H9 (cell line): ENCODE data around the gene RABL6. TPM values are rescaled to one million over a fixed set of nuclear protein-coding genes. Genes with fewer than 3 reads are reported as not detected.

ENCODE experiments used
- DNase-seq: peaks from one replicate; pipeline ENCODE4 v3.0.0-alpha.2; 2017
- H2AFZ ChIP-seq: one replicate; pipeline ENCODE4 v1.6.1; 2013; ENCODE audit warnings: mild to moderate bottlenecking, low read length, control low read depth, moderate library complexity
- H2AK5ac ChIP-seq: 2 replicates; pipeline ENCODE4 v1.6.1; 2013; ENCODE audit warnings: low read length, control low read depth, mixed read lengths; ENCODE audit not compliant: insufficient read length
- H2BK120ac ChIP-seq: one replicate; pipeline ENCODE4 v1.6.1; 2013; ENCODE audit warnings: low read depth, mild to moderate bottlenecking, low read length, control low read depth, inconsistent platforms; ENCODE audit not compliant: poor library complexity, severe bottlenecking
- H2BK12ac ChIP-seq: 2 replicates; pipeline ENCODE4 v1.6.1; 2013; ENCODE audit warnings: low read length, control low read depth, mixed read lengths, low read depth; ENCODE audit not compliant: insufficient read length
- H2BK15ac ChIP-seq: 2 replicates; pipeline ENCODE4 v1.6.1; 2013; ENCODE audit warnings: low read depth, low read length, control low read depth
- H2BK20ac ChIP-seq: one replicate; pipeline ENCODE4 v1.6.1; 2013; ENCODE audit warnings: low read depth, mild to moderate bottlenecking, low read length, control low read depth, inconsistent platforms; ENCODE audit not compliant: poor library complexity, severe bottlenecking
- H2BK5ac ChIP-seq: 2 replicates; pipeline ENCODE4 v1.6.1; 2013; ENCODE audit warnings: low read length, control low read depth, mixed read lengths; ENCODE audit not compliant: insufficient read length
- H3K14ac ChIP-seq: 2 replicates; pipeline ENCODE4 v1.6.1; 2013; ENCODE audit warnings: low read length, control low read depth; ENCODE audit not compliant: insufficient read depth
- H3K18ac ChIP-seq: 2 replicates; pipeline ENCODE4 v1.6.1; 2013; ENCODE audit warnings: low read depth, mild to moderate bottlenecking, mixed read lengths, low read length, control low read depth; ENCODE audit not compliant: insufficient read length
- H3K23ac ChIP-seq: 2 replicates; pipeline ENCODE4 v1.6.1; 2013; ENCODE audit warnings: low read length, control low read depth, mixed read lengths, low read depth; ENCODE audit not compliant: insufficient read length
- H3K23me2 ChIP-seq: 2 replicates; pipeline ENCODE4 v1.6.1; 2013; ENCODE audit warnings: low read depth, mild to moderate bottlenecking, mixed read lengths, low read length, control low read depth; ENCODE audit not compliant: insufficient read length, poor library complexity, severe bottlenecking
- H3K27ac ChIP-seq: 2 replicates; pipeline ENCODE4 v1.5.1; 2013; ENCODE audit warnings: low read length, control low read depth, mixed read lengths, low read depth; ENCODE audit not compliant: insufficient read length
- H3K27me3 ChIP-seq: 2 replicates; pipeline ENCODE4 v1.6.1; 2013; ENCODE audit warnings: low read length, control low read depth, inconsistent platforms; ENCODE audit not compliant: insufficient read depth
- H3K4ac ChIP-seq: 2 replicates; pipeline ENCODE4 v1.6.1; 2013; ENCODE audit warnings: low read depth, mild to moderate bottlenecking, control low read depth, inconsistent platforms, low read length, moderate library complexity
- H3K4me1 ChIP-seq: 2 replicates; pipeline ENCODE4 v1.6.1; 2013; ENCODE audit warnings: low read length, control low read depth, inconsistent platforms; ENCODE audit not compliant: insufficient read depth
- H3K4me2 ChIP-seq: 2 replicates; pipeline ENCODE4 v1.6.1; 2013; ENCODE audit warnings: low read length, control low read depth, mixed read lengths; ENCODE audit not compliant: insufficient read length, insufficient read depth
- H3K56ac ChIP-seq: 2 replicates; pipeline ENCODE4 v1.6.1; 2013; ENCODE audit warnings: low read depth, mild to moderate bottlenecking, mixed read lengths, low read length, control low read depth; ENCODE audit not compliant: insufficient read length
- H3K79me1 ChIP-seq: 2 replicates; pipeline ENCODE4 v1.6.1; 2013; ENCODE audit warnings: low read depth, mild to moderate bottlenecking, moderate library complexity, low read length, control low read depth, inconsistent platforms; ENCODE audit not compliant: insufficient read depth, poor library complexity, severe bottlenecking
- H3K79me2 ChIP-seq: 2 replicates; pipeline ENCODE4 v1.6.1; 2013; ENCODE audit warnings: low read length, control low read depth, inconsistent platforms; ENCODE audit not compliant: insufficient read depth
- H3K9ac ChIP-seq: 2 replicates; pipeline ENCODE4 v1.6.1; 2013; ENCODE audit warnings: low read length, control low read depth, mixed read lengths; ENCODE audit not compliant: insufficient read length; ENCODE audit errors: extremely low read depth
- H3K9me3 ChIP-seq: one replicate; pipeline ENCODE4 v1.6.1; 2013; ENCODE audit warnings: low read depth, low read length, inconsistent platforms; ENCODE audit not compliant: control insufficient read depth
- H3T11ph ChIP-seq: one replicate; pipeline ENCODE4 v1.6.1; 2013; ENCODE audit warnings: mild to moderate bottlenecking, low read length, control low read depth, inconsistent platforms
- H4K20me1 ChIP-seq: one replicate; pipeline ENCODE4 v1.6.1; 2013; ENCODE audit not compliant: control insufficient read depth, insufficient read length, insufficient read depth
- H4K5ac ChIP-seq: 2 replicates; pipeline ENCODE4 v1.6.1; 2013; ENCODE audit warnings: low read depth, mild to moderate bottlenecking, mixed read lengths, low read length, control low read depth; ENCODE audit not compliant: insufficient read length
- H4K8ac ChIP-seq: replicated peaks from 2 replicates; pipeline ENCODE4 v1.6.1; 2013; ENCODE audit warnings: low read length, control low read depth, mixed read lengths, low read depth; ENCODE audit not compliant: insufficient read length
- H4K91ac ChIP-seq: 2 replicates; pipeline ENCODE4 v1.6.1; 2013; ENCODE audit warnings: low read depth, mild to moderate bottlenecking, moderate library complexity, mixed read lengths, low read length, control low read depth; ENCODE audit not compliant: insufficient read length
- H3K27ac Mint-ChIP-seq, 3 experiments: 2 replicates in 2 of 3; 3 replicates in 1 of 3; pipeline ENCODE4 v1.8.0; 2020 to 2021; ENCODE audit warnings: mixed read lengths in 3 of 3, mild to moderate bottlenecking in 1 of 3, moderate library complexity in 1 of 3
- H3K27me3 Mint-ChIP-seq: 2 replicates; pipeline ENCODE4 v1.8.0; 2021; ENCODE audit warnings: low read depth, mild to moderate bottlenecking, moderate library complexity, mixed read lengths
- H3K36me3 Mint-ChIP-seq, 3 experiments: 2 replicates in 2 of 3; 3 replicates in 1 of 3; pipeline ENCODE4 v1.8.0; 2020 to 2021; ENCODE audit warnings: low read depth in 3 of 3, mixed read lengths in 3 of 3; ENCODE audit not compliant: insufficient read depth in 1 of 3
- H3K4me1 Mint-ChIP-seq, 2 experiments: 2 replicates each; pipeline ENCODE4 v1.8.0; 2020; ENCODE audit warnings: mixed read lengths in 2 of 2
- H3K4me3 Mint-ChIP-seq, 2 experiments: 2 replicates in 1 of 2; 3 replicates in 1 of 2; pipeline ENCODE4 v1.8.0; 2020 to 2021; ENCODE audit warnings: mild to moderate bottlenecking in 2 of 2, mixed read lengths in 2 of 2, moderate library complexity in 1 of 2
- H3K9me3 Mint-ChIP-seq, 2 experiments: 2 replicates in 1 of 2; 3 replicates in 1 of 2; pipeline ENCODE4 v1.8.0; 2020; ENCODE audit warnings: mild to moderate bottlenecking in 2 of 2, mixed read lengths in 2 of 2, moderate library complexity in 1 of 2
- WGBS: extraction: QIAGEN DNeasy Blood & Tissue Kit; methylation state at CpG from one replicate; pipeline ENCODE4 v1.1.7; 2013; ENCODE audit warnings: missing lambda C conversion rate, low lambda C conversion rate, mixed read lengths; ENCODE audit not compliant: insufficient read length; ENCODE audit errors: extremely low coverage; 5-methylcytosine and 5-hydroxymethylcytosine counted together
- total RNA-seq: library from RNA; stranded (reverse); gene quantifications from 2 replicates; pipeline ENCODE4 v1.2.1, GENCODE V29; 2021
- TF ChIP-seq, protein P1 (sequence below): fragments of 200-600 bp; sonication (generic); conservative IDR thresholded peaks from 3 replicates; pipeline ENCODE4 v1.8.0; 2021; ENCODE audit warnings: antibody characterized with exemption, mild to moderate bottlenecking

The RABL6 gene
- total RNA-seq, 1 experiment from 2014 or later = 108 TPM

DNA sequence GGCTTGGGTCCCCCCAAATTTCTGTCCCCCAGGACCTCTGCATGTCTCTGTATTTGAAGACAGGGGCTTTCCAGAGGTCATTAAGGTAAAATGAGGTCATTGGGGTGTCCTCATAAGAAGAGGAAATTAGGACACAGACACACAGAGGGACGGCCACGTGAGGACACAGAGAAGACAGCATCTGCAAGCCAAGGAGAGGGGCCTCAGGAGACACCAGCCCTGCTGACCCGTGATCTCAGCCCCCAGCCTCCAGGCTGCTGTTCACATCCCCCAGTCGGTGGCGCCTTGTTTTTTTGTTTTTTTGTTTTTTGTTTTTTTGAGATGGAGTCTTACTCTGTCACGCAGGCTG, 12.8 kb upstream of the RABL6 start:
- Histone ChIP-seq H4K5ac (no peak overlapping the region), H2AFZ (no peak overlapping the region), H3K4me2 (no peak overlapping the region), H3K56ac (no peak overlapping the region), H3K18ac (no peak overlapping the region), H4K20me1 (no peaks in the 10 kb centered on the region), H2AK5ac (no peak overlapping the region), H3K14ac (no peak overlapping the region), H2BK20ac (no peak overlapping the region), H3K9ac (no peak overlapping the region), H3K27ac (no peak overlapping the region), H3K23me2 (peaks cover 7% of the 10 kb centered on the region), H3K79me2 (no peaks in the 10 kb centered on the region), H2BK15ac (no peak overlapping the region), H4K8ac (no peak overlapping the region), H3K4ac (no peak overlapping the region), H4K91ac (no peak overlapping the region), H2BK120ac (no peak overlapping the region), H3K4me1 (no peaks in the 10 kb centered on the region), H2BK12ac (no peak overlapping the region), H3T11ph (no peak overlapping the region), H2BK5ac (no peak overlapping the region), H3K23ac (no peak overlapping the region), H3K27me3 (no peaks in the 10 kb centered on the region; the same call in 1 of the 2 replicates), H3K9me3 (no peaks in the 10 kb centered on the region), H3K79me1 (no peaks in the 10 kb centered on the region)
- TF ChIP-seq, protein P1, sequence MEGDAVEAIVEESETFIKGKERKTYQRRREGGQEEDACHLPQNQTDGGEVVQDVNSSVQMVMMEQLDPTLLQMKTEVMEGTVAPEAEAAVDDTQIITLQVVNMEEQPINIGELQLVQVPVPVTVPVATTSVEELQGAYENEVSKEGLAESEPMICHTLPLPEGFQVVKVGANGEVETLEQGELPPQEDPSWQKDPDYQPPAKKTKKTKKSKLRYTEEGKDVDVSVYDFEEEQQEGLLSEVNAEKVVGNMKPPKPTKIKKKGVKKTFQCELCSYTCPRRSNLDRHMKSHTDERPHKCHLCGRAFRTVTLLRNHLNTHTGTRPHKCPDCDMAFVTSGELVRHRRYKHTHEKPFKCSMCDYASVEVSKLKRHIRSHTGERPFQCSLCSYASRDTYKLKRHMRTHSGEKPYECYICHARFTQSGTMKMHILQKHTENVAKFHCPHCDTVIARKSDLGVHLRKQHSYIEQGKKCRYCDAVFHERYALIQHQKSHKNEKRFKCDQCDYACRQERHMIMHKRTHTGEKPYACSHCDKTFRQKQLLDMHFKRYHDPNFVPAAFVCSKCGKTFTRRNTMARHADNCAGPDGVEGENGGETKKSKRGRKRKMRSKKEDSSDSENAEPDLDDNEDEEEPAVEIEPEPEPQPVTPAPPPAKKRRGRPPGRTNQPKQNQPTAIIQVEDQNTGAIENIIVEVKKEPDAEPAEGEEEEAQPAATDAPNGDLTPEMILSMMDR = no peak
- no peak overlapping the region for H3K4me3 Mint-ChIP-seq
- peaks cover 0 to 8% (median 1%) of the 10 kb centered on the region in 3 experiments; a peak in 3 of 7 replicates for H3K36me3 Mint-ChIP-seq
- H3K27ac Mint-ChIP-seq = peak overlapping the region in 1 of 3 experiments; percentile 32; a peak in 1 of 7 replicates
- no CpG with 5 or more reads among the region's 6 CpGs for WGBS
- H3K9me3 Mint-ChIP-seq = no peaks in the 10 kb centered on the region
- peaks cover 17 to 27% of the 10 kb centered on the region in 2 experiments for H3K4me1 Mint-ChIP-seq
- H3K27me3 Mint-ChIP-seq = peaks cover 36% of the 10 kb centered on the region
- no peak for DNase-seq
